Measurements from ENCODE around the gene CCR5.

The CCR5 gene

GRCh38 chr3:46406788-46407611 is 36.3 kb downstream of the CCR5 start, which contains the start of the genes CCR5AS and CCRL2:
TSS of gene CCR5AS (minus strand) at chr3:46407066.
TSS of gene CCRL2 (plus strand) at chr3:46407259. CDS start at chr3:46408080, 821 bp downstream.
- TF ChIP-seq, protein P1, sequence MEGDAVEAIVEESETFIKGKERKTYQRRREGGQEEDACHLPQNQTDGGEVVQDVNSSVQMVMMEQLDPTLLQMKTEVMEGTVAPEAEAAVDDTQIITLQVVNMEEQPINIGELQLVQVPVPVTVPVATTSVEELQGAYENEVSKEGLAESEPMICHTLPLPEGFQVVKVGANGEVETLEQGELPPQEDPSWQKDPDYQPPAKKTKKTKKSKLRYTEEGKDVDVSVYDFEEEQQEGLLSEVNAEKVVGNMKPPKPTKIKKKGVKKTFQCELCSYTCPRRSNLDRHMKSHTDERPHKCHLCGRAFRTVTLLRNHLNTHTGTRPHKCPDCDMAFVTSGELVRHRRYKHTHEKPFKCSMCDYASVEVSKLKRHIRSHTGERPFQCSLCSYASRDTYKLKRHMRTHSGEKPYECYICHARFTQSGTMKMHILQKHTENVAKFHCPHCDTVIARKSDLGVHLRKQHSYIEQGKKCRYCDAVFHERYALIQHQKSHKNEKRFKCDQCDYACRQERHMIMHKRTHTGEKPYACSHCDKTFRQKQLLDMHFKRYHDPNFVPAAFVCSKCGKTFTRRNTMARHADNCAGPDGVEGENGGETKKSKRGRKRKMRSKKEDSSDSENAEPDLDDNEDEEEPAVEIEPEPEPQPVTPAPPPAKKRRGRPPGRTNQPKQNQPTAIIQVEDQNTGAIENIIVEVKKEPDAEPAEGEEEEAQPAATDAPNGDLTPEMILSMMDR (IDR thresholded peaks at IDR 0.05; ENCODE audit: low read depth, low read length, missing control alignments): no peak
- DNase-seq (ENCODE audit: extremely low read depth, low read depth): no peak
- H3K4me3 ChIP-seq (replicated peaks; ENCODE audit: low read depth, low read length): no peak within 1 kb of the TSS

DNA sequence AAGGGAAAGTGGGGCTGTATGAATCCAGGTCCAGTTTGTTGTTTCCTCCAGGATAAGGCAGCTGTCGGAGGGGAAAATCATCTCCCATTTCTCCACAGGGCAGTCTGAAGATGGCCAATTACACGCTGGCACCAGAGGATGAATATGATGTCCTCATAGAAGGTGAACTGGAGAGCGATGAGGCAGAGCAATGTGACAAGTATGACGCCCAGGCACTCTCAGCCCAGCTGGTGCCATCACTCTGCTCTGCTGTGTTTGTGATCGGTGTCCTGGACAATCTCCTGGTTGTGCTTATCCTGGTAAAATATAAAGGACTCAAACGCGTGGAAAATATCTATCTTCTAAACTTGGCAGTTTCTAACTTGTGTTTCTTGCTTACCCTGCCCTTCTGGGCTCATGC is 37.2 kb downstream of the CCR5 start:
- no peak overlapping the region for H3K4me3 ChIP-seq (replicated peaks; ENCODE audit: low read depth, low read length)
- TF ChIP-seq, protein P1 (IDR thresholded peaks at IDR 0.05; ENCODE audit: low read depth, low read length, missing control alignments): no peak
- no peak for DNase-seq (ENCODE audit: extremely low read depth, low read depth)

- TF ChIP-seq, protein P1 (IDR thresholded peaks at IDR 0.05; ENCODE audit: low read depth, low read length, missing control alignments): no peak
- no peak for DNase-seq (ENCODE audit: extremely low read depth, low read depth)
- H3K4me3 ChIP-seq (replicated peaks; ENCODE audit: low read depth, low read length): no peak overlapping the region
Measured at GRCh38 chr3:46408853-46409252, 38.1 kb downstream of the CCR5 start.

GRCh38 chr3:46409739-46410489 is 39.2 kb downstream of the CCR5 start:
- TF ChIP-seq, protein P1 (IDR thresholded peaks at IDR 0.05; ENCODE audit: low read depth, low read length, missing control alignments): no peak
- DNase-seq (ENCODE audit: extremely low read depth, low read depth): no peak
- no peak overlapping the region for H3K4me3 ChIP-seq (replicated peaks; ENCODE audit: low read depth, low read length)

DNA sequence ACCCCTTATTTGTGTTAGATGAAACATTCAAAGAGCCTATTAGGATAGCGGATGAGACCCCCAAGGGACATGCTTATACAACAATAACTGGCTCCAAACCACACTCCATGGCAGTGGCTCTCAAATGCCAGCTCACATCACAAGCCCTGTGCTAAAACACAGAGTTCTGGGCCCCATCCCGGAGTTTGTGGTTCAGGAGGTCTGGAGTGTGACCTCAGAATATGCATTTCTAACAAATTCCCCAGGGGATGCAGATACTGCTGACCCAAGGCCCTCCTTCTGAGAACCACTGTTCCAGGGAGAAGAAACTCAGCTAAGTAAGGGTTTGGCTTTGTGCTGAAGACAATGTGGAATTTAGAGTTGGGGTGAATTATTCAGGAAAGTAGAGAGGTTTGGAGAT is 39.9 kb downstream of the CCR5 start:
- H3K4me3 ChIP-seq (replicated peaks; ENCODE audit: low read depth, low read length): no peak overlapping the region
- no peak for DNase-seq (ENCODE audit: extremely low read depth, low read depth)
- TF ChIP-seq, protein P1 (IDR thresholded peaks at IDR 0.05; ENCODE audit: low read depth, low read length, missing control alignments): no peak

DNA sequence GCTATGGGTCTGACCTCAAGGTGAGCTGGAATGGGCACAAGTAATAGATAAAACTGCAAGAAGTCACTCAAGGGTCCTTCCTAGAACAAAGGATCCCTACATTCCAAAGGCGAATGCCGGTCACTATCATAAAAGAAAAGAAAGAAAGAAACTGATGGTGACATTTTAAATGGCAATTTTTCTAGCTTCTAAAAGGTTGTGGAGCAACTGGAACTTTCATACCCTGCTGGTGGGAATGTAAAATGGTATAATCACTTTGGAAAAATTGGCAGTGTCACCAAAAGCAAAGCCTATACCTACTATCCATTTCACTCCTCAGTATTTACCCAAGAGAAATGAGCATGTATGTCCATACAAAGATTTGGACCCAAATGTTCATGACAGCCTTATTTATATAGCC is 40.5 kb downstream of the CCR5 start:
- no peak for DNase-seq (ENCODE audit: extremely low read depth, low read depth)
- TF ChIP-seq, protein P1 (IDR thresholded peaks at IDR 0.05; ENCODE audit: low read depth, low read length, missing control alignments): no peak
- no peak overlapping the region for H3K4me3 ChIP-seq (replicated peaks; ENCODE audit: low read depth, low read length)

All from HFF-Myc (cell line).